ENCODE measurements around the gene FGF12. TPM values are rescaled to one million over a fixed set of nuclear protein-coding genes. Genes with fewer than 3 reads are reported as not detected.

The FGF12 gene
- total and polyA plus RNA-seq, 2 of the 13 experiments (the other 11 are each of a cell fraction or from before 2014, with no cell fraction given): 0.07 TPM; not detected in 1

GRCh38 chr3:192419312-192419711, 308.0 kb downstream of the FGF12 start:
- 0% methylated on average over 1 of the region's 1 CpG for WGBS (ENCODE audit: low lambda C conversion rate)
- no peak overlapping the region for H3K4me2 ChIP-seq (ENCODE audit: low read depth, low read length)
- no peaks in the 10 kb centered on the region for H3K27me3 ChIP-seq (ENCODE audit: control insufficient read depth in 1 of 2, insufficient read depth in 2 of 2, low read length in 2 of 2)
- no peaks in the 10 kb centered on the region for H3K79me2 ChIP-seq (ENCODE audit: insufficient read depth, low read length)
- H3K9ac ChIP-seq (ENCODE audit: insufficient read depth, low read depth, low read length): no peak overlapping the region
- H3K27ac ChIP-seq (ENCODE audit: extremely low read length, insufficient read depth, low read length): no peak overlapping the region
- DNase-seq (ENCODE audit: low spot score) (no peak), ATAC-seq (no peak), FAIRE-seq (no peak)
- no peaks in the 10 kb centered on the region for H3K4me1 ChIP-seq (ENCODE audit: insufficient read depth, low read length)
- no TSS peak for BruUV-seq (replicated peaks)
- in situ Hi-C loops (cut with HindIII; ENCODE audit: extremely low pct_ligation_motif_present, low pct_unique_long_range_greater_than_20kb): no loop called here
- H4K20me1 ChIP-seq (ENCODE audit: insufficient read depth, low read length): no peaks in the 10 kb centered on the region
- H3K4me3 ChIP-seq (replicated peaks in 1 of 3; ENCODE audit: insufficient read depth in 1 of 3, low read depth in 2 of 3, low read length in 3 of 3): no peak overlapping the region
- H3K9me3 ChIP-seq (ENCODE audit: low read length): no peaks in the 10 kb centered on the region
- POLR2A ChIA-PET: no interaction called here
- no peak overlapping the region for H2AFZ ChIP-seq (ENCODE audit: low read length)
- intact Hi-C loops (cut with micrococcal nuclease; ENCODE audit: unreplicated experiment): no loop called here
- no peak for TF ChIP-seq ZFYVE20 (CRISPR knock-in tag; IDR thresholded peaks at IDR 0.05; ENCODE audit: borderline replicate concordance, low read depth)
- no peaks in the 10 kb centered on the region for H3K36me3 ChIP-seq (replicated peaks in 1 of 2; ENCODE audit: control insufficient read depth in 1 of 2, insufficient read depth in 2 of 2, low read length in 2 of 2)
- CTCF ChIA-PET (ENCODE audit: low intra/inter-chr PET ratio, low total read pairs): no interaction called here

- H3K4me2 ChIP-seq (ENCODE audit: low read depth, low read length): no peak overlapping the region
- no peaks in the 10 kb centered on the region for H3K79me2 ChIP-seq (ENCODE audit: insufficient read depth, low read length)
- H2AFZ ChIP-seq (ENCODE audit: low read length): no peak overlapping the region
- TF ChIP-seq KDM3A (CRISPR knock-in tag; IDR thresholded peaks at IDR 0.05; ENCODE audit: low read depth) (no peak), MEF2D (CRISPR knock-in tag; IDR thresholded peaks at IDR 0.05) (no peak)
- no TSS peak for BruUV-seq (replicated peaks)
- FAIRE-seq: no peak
- no peaks in the 10 kb centered on the region for H4K20me1 ChIP-seq (ENCODE audit: insufficient read depth, low read length)
- H3K27me3 ChIP-seq (ENCODE audit: control insufficient read depth in 1 of 2, insufficient read depth in 2 of 2, low read length in 2 of 2): no peaks in the 10 kb centered on the region
- no peak for ATAC-seq
- no peaks in the 10 kb centered on the region for H3K9me3 ChIP-seq (ENCODE audit: low read length)
- H3K27ac ChIP-seq (ENCODE audit: extremely low read length, insufficient read depth, low read length): no peak overlapping the region
- CTCF ChIA-PET (ENCODE audit: low intra/inter-chr PET ratio, low total read pairs): interaction anchor here (0.8 kb wide), 1 partner anchor 1001 kb away, joined by 3 read pairs; no protein-coding TSS in a partner anchor
- H3K9ac ChIP-seq (ENCODE audit: insufficient read depth, low read depth, low read length): no peak overlapping the region
- H3K4me3 ChIP-seq (replicated peaks in 1 of 3; ENCODE audit: insufficient read depth in 1 of 3, low read depth in 2 of 3, low read length in 3 of 3): no peak overlapping the region
- no peaks in the 10 kb centered on the region for H3K36me3 ChIP-seq (replicated peaks in 1 of 2; ENCODE audit: control insufficient read depth in 1 of 2, insufficient read depth in 2 of 2, low read length in 2 of 2)
- intact Hi-C loops (cut with micrococcal nuclease; ENCODE audit: unreplicated experiment): no loop called here
- no peaks in the 10 kb centered on the region for H3K4me1 ChIP-seq (ENCODE audit: insufficient read depth, low read length)
- no peak for DNase-seq (ENCODE audit: low spot score)
- POLR2A ChIA-PET: no interaction called here
- in situ Hi-C loops (cut with HindIII; ENCODE audit: extremely low pct_ligation_motif_present, low pct_unique_long_range_greater_than_20kb): no loop called here
Observed at GRCh38 chr3:192417559-192418055, 309.7 kb downstream of the FGF12 start.

All from HepG2 (cell line).